Suppressor macrophage (primary cell): ENCODE results near the gene POC5.
"Not testable (repeated sequence)": the region's sequence is repeated elsewhere in the genome, so short reads cannot be mapped to it uniquely, and the experiment has no call there.

ENCODE experiments used
- DNase-seq, 4 experiments: peaks; one replicate each; pipeline ENCODE4 v3.0.0-alpha.2; 2020 to 2022
- total RNA-seq, 17 experiments: gene quantifications; one replicate each; lab custom pipeline; 2026; ENCODE audit warnings: mixed read lengths in 6 of 17, inconsistent platforms in 3 of 17; lab: John Stamatoyannopoulos, UW

POC5 gene
- 2.7 to 14.3 (median 7.6) reads per million in 17 experiments for total RNA-seq

- DNase-seq: peak; percentile 98 to 99 (median 99)
Observed at GRCh38 chr5:75717082-75717922, at the start of gene POC5. Gene POC5, minus strand, starts transcription at chr5:75717437. Its CDS starts 4,500 bp downstream, at chr5:75712937.

GRCh38 chr5:75758116-75758515 is 40.9 kb upstream of the POC5 start:
- no peak for DNase-seq

- no peak for DNase-seq
Observed at GRCh38 chr5:75756981-75757380, 39.7 kb upstream of the POC5 start.

- DNase-seq: no peak
Observed at GRCh38 chr5:75756211-75756610, 39.0 kb upstream of the POC5 start.

- no peak for DNase-seq
Observed at GRCh38 chr5:75753182-75753581, 35.9 kb upstream of the POC5 start.

GRCh38 chr5:75744355-75744754 is 27.1 kb upstream of the POC5 start:
- DNase-seq: no peak

- no peak for DNase-seq
Observed at GRCh38 chr5:75736273-75736672, 19.0 kb upstream of the POC5 start.

- peak in 3 of 4 experiments; percentile 4 to 27 (median 22) for DNase-seq
Observed at GRCh38 chr5:75734913-75735789, 17.9 kb upstream of the POC5 start.

- DNase-seq: no peak
Observed at GRCh38 chr5:75733767-75734166, 16.5 kb upstream of the POC5 start.

- DNase-seq: not testable (repeated sequence)
Observed at GRCh38 chr5:75731515-75731914, 14.3 kb upstream of the POC5 start.

- DNase-seq: no peak
Observed at GRCh38 chr5:75729321-75729720, 12.1 kb upstream of the POC5 start.

GRCh38 chr5:75727931-75728330 is 10.7 kb upstream of the POC5 start:
- no peak for DNase-seq

GRCh38 chr5:75726224-75726623 is 9.0 kb upstream of the POC5 start:
- DNase-seq: not testable (repeated sequence)

- no peak for DNase-seq
Observed at GRCh38 chr5:75723378-75723777, 6.1 kb upstream of the POC5 start.

GRCh38 chr5:75721573-75721972 is 4.3 kb upstream of the POC5 start:
- no peak for DNase-seq

GRCh38 chr5:75720882-75721281 is 3.6 kb upstream of the POC5 start:
- DNase-seq: peak in 3 of 4 experiments; percentile 8 to 32 (median 18)

- DNase-seq: no peak
Observed at GRCh38 chr5:75716715-75717081, 539 bp downstream of the POC5 start.

GRCh38 chr5:75712091-75712490 is 5.1 kb downstream of the POC5 start:
- no peak for DNase-seq

GRCh38 chr5:75711151-75711550 is 6.1 kb downstream of the POC5 start:
- DNase-seq: no peak

GRCh38 chr5:75710637-75711036 is 6.6 kb downstream of the POC5 start:
- DNase-seq: peak; percentile 52 to 81 (median 71)

- DNase-seq: no peak
Observed at GRCh38 chr5:75707911-75708509, 9.2 kb downstream of the POC5 start.

- no peak for DNase-seq
Observed at GRCh38 chr5:75706775-75707174, 10.5 kb downstream of the POC5 start.

- no peak for DNase-seq
Observed at GRCh38 chr5:75706016-75706415, 11.2 kb downstream of the POC5 start.
